GM12892 (cell line): ENCODE data around the gene SSX2IP.

ENCODE experiments used
- POLR2A ChIP-seq: IDR thresholded peaks from 2 replicates; pipeline ENCODE4 v1.6.1; 2011; ENCODE audit warnings: low read depth, low read length, control low read depth
- POLR2AphosphoS5 ChIP-seq: IDR thresholded peaks from 2 replicates; pipeline ENCODE4 v1.6.1; 2011; ENCODE audit warnings: low read depth, low read length, control low read depth
- TAF1 ChIP-seq: IDR thresholded peaks from 2 replicates; pipeline ENCODE4 v1.6.1; 2011; ENCODE audit warnings: low read depth, mild to moderate bottlenecking, control low read depth, low read length, borderline replicate concordance

DNA sequence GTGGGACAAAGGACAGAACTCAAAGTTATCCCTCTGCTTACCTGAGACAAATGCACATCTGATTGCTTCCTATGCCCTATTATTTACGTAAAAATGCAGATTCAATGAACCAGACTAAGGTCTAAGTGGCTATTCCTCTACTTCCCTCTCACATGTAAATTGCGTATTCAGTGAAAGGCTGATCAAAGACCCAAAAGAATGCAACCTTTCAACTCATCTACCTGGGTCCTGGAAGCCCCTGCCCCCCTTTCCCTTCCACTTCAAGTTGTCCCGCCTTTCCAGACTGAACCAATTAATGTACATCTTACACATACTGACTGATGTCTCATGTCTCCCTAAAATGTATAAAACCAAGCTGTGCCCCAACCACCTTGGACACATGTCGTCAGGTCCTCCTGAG lies 14.6 kb downstream of the SSX2IP start:
- no peak for TF ChIP-seq POLR2AphosphoS5
- no peak for TF ChIP-seq POLR2A
- no peak for TF ChIP-seq TAF1
